ENCODE results near the gene PPP3CA. TPM values are rescaled to one million over a fixed set of nuclear protein-coding genes. Genes with fewer than 3 reads are reported as not detected.

PPP3CA gene
- total and polyA plus RNA-seq, 2 of the 8 experiments (the other 6 are each of a cell fraction or from before 2014, with no cell fraction given), result 7.9 to 35.0 TPM

GRCh38 chr4:101192244-101192643 is 155.1 kb downstream of the PPP3CA start:
- H4K20me1 ChIP-seq (replicated peaks in 1 of 2; ENCODE audit: control insufficient read depth in 1 of 2, insufficient read depth in 2 of 2, low read length in 2 of 2), result no peaks in the 10 kb centered on the region
- TF ChIP-seq HDAC6 (IDR thresholded peaks at IDR 0.05; ENCODE audit: low read depth, low read length) (no peak), YY1 (IDR thresholded peaks at IDR 0.05; ENCODE audit: low read depth, low read length) (no peak), KDM5A (IDR thresholded peaks at IDR 0.05; ENCODE audit: low read length) (no peak), EP300 (IDR thresholded peaks at IDR 0.05; ENCODE audit: borderline replicate concordance in 1 of 2, low read depth in 2 of 2, low read length in 2 of 2) (no peak), KDM1A (IDR thresholded peaks at IDR 0.05; ENCODE audit: borderline replicate concordance, low read length) (no peak), KDM4A (IDR thresholded peaks at IDR 0.05; ENCODE audit: low read depth, low read length, severe bottlenecking) (no peak), TAF1 (IDR thresholded peaks at IDR 0.05; ENCODE audit: low read depth, low read length) (no peak)
- no peaks in the 10 kb centered on the region for H3K9me3 ChIP-seq (ENCODE audit: insufficient read depth in 2 of 2, low read depth in 1 of 2, low read length in 1 of 2)
- H3K4me1 ChIP-seq (replicated peaks in 1 of 4; ENCODE audit: control insufficient read depth in 3 of 4, insufficient read depth in 4 of 4, low read length in 3 of 4), result peaks cover 3 to 12% (median 9%) of the 10 kb centered on the region in 4 experiments; a peak in 5 of 7 replicates
- peak overlapping the region; percentile 45; the same call in 1 of the 2 replicates for H2BK5ac ChIP-seq (ENCODE audit: low read depth, low read length)
- H3K79me1 ChIP-seq (ENCODE audit: low read depth, low read length), result no peaks in the 10 kb centered on the region
- ChIA-PET CTCF (ENCODE audit: partially characterized antibody) (no interaction called here), POLR2A (ENCODE audit: partially characterized antibody) (no interaction called here)
- H3K14ac ChIP-seq (ENCODE audit: insufficient read length), result no peak overlapping the region
- peak overlapping the region in 1 of 2 experiments; percentile 9; a peak in 1 of 4 replicates for H3K4me2 ChIP-seq (ENCODE audit: insufficient read depth in 1 of 2, low read depth in 2 of 2, low read length in 2 of 2)
- H3K4me3 ChIP-seq (ENCODE audit: extremely low read depth in 1 of 4, insufficient read depth in 2 of 4, low read depth in 3 of 4, low read length in 4 of 4), result no peak overlapping the region
- H3K56ac ChIP-seq (replicated peaks; ENCODE audit: insufficient read length, low read depth, low read length), result no peak overlapping the region
- H2BK15ac ChIP-seq (ENCODE audit: low read length), result no peak overlapping the region
- FAIRE-seq (no peak), DNase-seq (ENCODE audit: low read depth in 1 of 2, low spot score in 2 of 2) (no peak)
- H2BK120ac ChIP-seq (replicated peaks; ENCODE audit: low read depth, low read length), result no peak overlapping the region
- no peak overlapping the region for H3K4ac ChIP-seq (replicated peaks; ENCODE audit: insufficient read length, low read depth, low read length)
- H3K79me2 ChIP-seq (ENCODE audit: control insufficient read depth in 1 of 2, insufficient read depth in 2 of 2, low read length in 2 of 2), result peaks cover 0 to 14% of the 10 kb centered on the region in 2 experiments; a peak in 2 of 4 replicates
- H4K5ac ChIP-seq (ENCODE audit: insufficient read length, low read depth, low read length), result no peak overlapping the region
- H3K23me2 ChIP-seq (ENCODE audit: low read depth, low read length), result no peaks in the 10 kb centered on the region
- no peak overlapping the region for H3K9ac ChIP-seq (replicated peaks in 1 of 4; ENCODE audit: extremely low read depth in 1 of 4, low read depth in 3 of 4, low read length in 3 of 4)
- H4K8ac ChIP-seq (ENCODE audit: extremely low read depth, insufficient read depth, low read length), result no peak overlapping the region
- H4K91ac ChIP-seq (replicated peaks; ENCODE audit: insufficient read length, low read length), result peak overlapping the region; percentile 78
- H2BK20ac ChIP-seq (ENCODE audit: low read length), result no peak overlapping the region
- 0 out of 2 replicates have a peak overlapping the region, but pooled peaks have one; percentile 44 for H2AK5ac ChIP-seq (ENCODE audit: low read depth, low read length)
- H3K27ac ChIP-seq (ENCODE audit: low read depth, low read length), result no peak overlapping the region
- no peaks in the 10 kb centered on the region for H3K27me3 ChIP-seq (replicated peaks in 1 of 4; ENCODE audit: control insufficient read depth in 3 of 4, extremely low read depth in 1 of 4, insufficient read depth in 3 of 4, low read length in 3 of 4)
- H2AFZ ChIP-seq (ENCODE audit: low read length), result no peak overlapping the region
- H2BK12ac ChIP-seq (ENCODE audit: low read depth, low read length), result no peak overlapping the region; the same call in 1 of the 2 replicates
- H3K23ac ChIP-seq (ENCODE audit: insufficient read length), result no peak overlapping the region
- H3K18ac ChIP-seq (ENCODE audit: extremely low read depth, low read length), result no peak overlapping the region
- H3K36me3 ChIP-seq (ENCODE audit: control insufficient read depth in 2 of 4, insufficient read depth in 4 of 4, low read length in 3 of 4), result no peaks in the 10 kb centered on the region; a peak in 2 of 8 replicates

Data from H1 (cell line).